ENCODE data around the gene ATG7.
A peak's percentile ranks its signal among the peaks of the same experiment; 100 is the strongest.

ATG7 gene

GRCh38 chr3:11284011-11284410, 11.8 kb downstream of the ATG7 start:
- Histone ChIP-seq H3K27me3 (ENCODE audit: control insufficient read depth, insufficient read depth, low read length) (no peaks in the 10 kb centered on the region), H3K9me3 (replicated peaks; ENCODE audit: low read length) (no peaks in the 10 kb centered on the region), H3K4me1 (ENCODE audit: control insufficient read depth, insufficient read depth, low read length) (peaks cover 26% of the 10 kb centered on the region), H3K36me3 (ENCODE audit: insufficient read depth, low read length) (peaks cover 27% of the 10 kb centered on the region), H3K4me2 (ENCODE audit: low read length) (no peak overlapping the region), H3K9ac (ENCODE audit: low read depth, low read length) (no peak overlapping the region), H3K4me3 (ENCODE audit: low read length) (no peak overlapping the region)

- Histone ChIP-seq H3K4me1 (ENCODE audit: control insufficient read depth, insufficient read depth, low read length) (peaks cover 37% of the 10 kb centered on the region), H3K4me2 (ENCODE audit: low read length) (no peak overlapping the region), H3K27me3 (ENCODE audit: control insufficient read depth, insufficient read depth, low read length) (no peaks in the 10 kb centered on the region), H3K9me3 (replicated peaks; ENCODE audit: low read length) (no peaks in the 10 kb centered on the region), H3K36me3 (ENCODE audit: insufficient read depth, low read length) (peaks cover 24% of the 10 kb centered on the region), H3K9ac (ENCODE audit: low read depth, low read length) (no peak overlapping the region), H3K4me3 (ENCODE audit: low read length) (no peak overlapping the region)
These were observed 13.3 kb downstream of the ATG7 start for GRCh38 chr3:11285471-11285870.

GRCh38 chr3:11287404-11287803, 15.2 kb downstream of the ATG7 start:
- Histone ChIP-seq H3K9ac (ENCODE audit: low read depth, low read length) (no peak overlapping the region), H3K36me3 (ENCODE audit: insufficient read depth, low read length) (peaks cover 15% of the 10 kb centered on the region), H3K9me3 (replicated peaks; ENCODE audit: low read length) (no peaks in the 10 kb centered on the region), H3K27me3 (ENCODE audit: control insufficient read depth, insufficient read depth, low read length) (no peaks in the 10 kb centered on the region), H3K4me3 (ENCODE audit: low read length) (no peak overlapping the region), H3K4me2 (ENCODE audit: low read length) (peak overlapping the region; percentile 72), H3K4me1 (ENCODE audit: control insufficient read depth, insufficient read depth, low read length) (peaks cover 51% of the 10 kb centered on the region)

GRCh38 chr3:11288021-11288491, 15.9 kb downstream of the ATG7 start:
- H3K4me3 ChIP-seq (ENCODE audit: low read length), result no peak overlapping the region
- H3K9ac ChIP-seq (ENCODE audit: low read depth, low read length), result peak overlapping the region; percentile 61
- H3K4me2 ChIP-seq (ENCODE audit: low read length), result peak overlapping the region; percentile 72
- H3K36me3 ChIP-seq (ENCODE audit: insufficient read depth, low read length), result peaks cover 8% of the 10 kb centered on the region
- peaks cover 51% of the 10 kb centered on the region for H3K4me1 ChIP-seq (ENCODE audit: control insufficient read depth, insufficient read depth, low read length)
- no peaks in the 10 kb centered on the region for H3K9me3 ChIP-seq (replicated peaks; ENCODE audit: low read length)
- no peaks in the 10 kb centered on the region for H3K27me3 ChIP-seq (ENCODE audit: control insufficient read depth, insufficient read depth, low read length)

GRCh38 chr3:11288786-11289637, 16.8 kb downstream of the ATG7 start:
- H3K9ac ChIP-seq (ENCODE audit: low read depth, low read length), result peak overlapping the region; percentile 61

GRCh38 chr3:11289864-11290263, 17.7 kb downstream of the ATG7 start:
- Histone ChIP-seq H3K9ac (ENCODE audit: low read depth, low read length) (no peak overlapping the region), H3K4me1 (ENCODE audit: control insufficient read depth, insufficient read depth, low read length) (peaks cover 51% of the 10 kb centered on the region), H3K4me3 (ENCODE audit: low read length) (no peak overlapping the region)

More at GRCh38 chr3:11288786-11289637, 16.8 kb downstream of the ATG7 start:
- H3K9me3 ChIP-seq (replicated peaks; ENCODE audit: low read length), result no peaks in the 10 kb centered on the region
- no peaks in the 10 kb centered on the region for H3K27me3 ChIP-seq (ENCODE audit: control insufficient read depth, insufficient read depth, low read length)
- peaks cover 51% of the 10 kb centered on the region for H3K4me1 ChIP-seq (ENCODE audit: control insufficient read depth, insufficient read depth, low read length)
- peak overlapping the region; percentile 72 for H3K4me2 ChIP-seq (ENCODE audit: low read length)
- peak overlapping the region; percentile 4 for H3K4me3 ChIP-seq (ENCODE audit: low read length)
- peaks cover 7% of the 10 kb centered on the region for H3K36me3 ChIP-seq (ENCODE audit: insufficient read depth, low read length)

GRCh38 chr3:11290743-11291680, 18.8 kb downstream of the ATG7 start:
- peaks cover 51% of the 10 kb centered on the region for H3K4me1 ChIP-seq (ENCODE audit: control insufficient read depth, insufficient read depth, low read length)

More at GRCh38 chr3:11289864-11290263, 17.7 kb downstream of the ATG7 start:
- no peak overlapping the region for H3K4me2 ChIP-seq (ENCODE audit: low read length)
- H3K9me3 ChIP-seq (replicated peaks; ENCODE audit: low read length), result no peaks in the 10 kb centered on the region
- no peaks in the 10 kb centered on the region for H3K27me3 ChIP-seq (ENCODE audit: control insufficient read depth, insufficient read depth, low read length)
- H3K36me3 ChIP-seq (ENCODE audit: insufficient read depth, low read length), result peaks cover 7% of the 10 kb centered on the region

GRCh38 chr3:11291808-11292207, 19.6 kb downstream of the ATG7 start:
- peak overlapping the region; percentile 26 for H3K9ac ChIP-seq (ENCODE audit: low read depth, low read length)
- H3K4me2 ChIP-seq (ENCODE audit: low read length), result no peak overlapping the region
- H3K36me3 ChIP-seq (ENCODE audit: insufficient read depth, low read length), result no peaks in the 10 kb centered on the region
- H3K4me1 ChIP-seq (ENCODE audit: control insufficient read depth, insufficient read depth, low read length), result peaks cover 50% of the 10 kb centered on the region
- H3K9me3 ChIP-seq (replicated peaks; ENCODE audit: low read length), result no peaks in the 10 kb centered on the region
- H3K27me3 ChIP-seq (ENCODE audit: control insufficient read depth, insufficient read depth, low read length), result no peaks in the 10 kb centered on the region
- no peak overlapping the region for H3K4me3 ChIP-seq (ENCODE audit: low read length)

More at GRCh38 chr3:11290743-11291680, 18.8 kb downstream of the ATG7 start:
- Histone ChIP-seq H3K4me2 (ENCODE audit: low read length) (peak overlapping the region; percentile 29), H3K9ac (ENCODE audit: low read depth, low read length) (peak overlapping the region; percentile 26), H3K9me3 (replicated peaks; ENCODE audit: low read length) (no peaks in the 10 kb centered on the region), H3K27me3 (ENCODE audit: control insufficient read depth, insufficient read depth, low read length) (no peaks in the 10 kb centered on the region), H3K4me3 (ENCODE audit: low read length) (no peak overlapping the region), H3K36me3 (ENCODE audit: insufficient read depth, low read length) (peaks cover 1% of the 10 kb centered on the region)

- Histone ChIP-seq H3K9ac (ENCODE audit: low read depth, low read length) (no peak overlapping the region), H3K36me3 (ENCODE audit: insufficient read depth, low read length) (peaks cover 30% of the 10 kb centered on the region), H3K4me1 (ENCODE audit: control insufficient read depth, insufficient read depth, low read length) (no peaks in the 10 kb centered on the region), H3K4me2 (ENCODE audit: low read length) (no peak overlapping the region), H3K27me3 (ENCODE audit: control insufficient read depth, insufficient read depth, low read length) (no peaks in the 10 kb centered on the region), H3K9me3 (replicated peaks; ENCODE audit: low read length) (no peaks in the 10 kb centered on the region), H3K4me3 (ENCODE audit: low read length) (no peak overlapping the region)
These were observed 24.9 kb downstream of the ATG7 start for GRCh38 chr3:11297126-11297525.

- Histone ChIP-seq H3K4me2 (ENCODE audit: low read length) (no peak overlapping the region), H3K9me3 (replicated peaks; ENCODE audit: low read length) (no peaks in the 10 kb centered on the region), H3K4me1 (ENCODE audit: control insufficient read depth, insufficient read depth, low read length) (peaks cover 8% of the 10 kb centered on the region), H3K4me3 (ENCODE audit: low read length) (no peak overlapping the region), H3K27me3 (ENCODE audit: control insufficient read depth, insufficient read depth, low read length) (no peaks in the 10 kb centered on the region), H3K36me3 (ENCODE audit: insufficient read depth, low read length) (peaks cover 55% of the 10 kb centered on the region), H3K9ac (ENCODE audit: low read depth, low read length) (no peak overlapping the region)
These were observed 28.8 kb downstream of the ATG7 start for GRCh38 chr3:11300970-11301369.

GRCh38 chr3:11302444-11302843, 30.2 kb downstream of the ATG7 start:
- no peak overlapping the region for H3K4me3 ChIP-seq (ENCODE audit: low read length)
- no peak overlapping the region for H3K4me2 ChIP-seq (ENCODE audit: low read length)
- peaks cover 68% of the 10 kb centered on the region for H3K36me3 ChIP-seq (ENCODE audit: insufficient read depth, low read length)
- no peaks in the 10 kb centered on the region for H3K9me3 ChIP-seq (replicated peaks; ENCODE audit: low read length)
- H3K4me1 ChIP-seq (ENCODE audit: control insufficient read depth, insufficient read depth, low read length), result peaks cover 8% of the 10 kb centered on the region
- H3K9ac ChIP-seq (ENCODE audit: low read depth, low read length), result no peak overlapping the region
- H3K27me3 ChIP-seq (ENCODE audit: control insufficient read depth, insufficient read depth, low read length), result no peaks in the 10 kb centered on the region
